Activated naive CD4-positive, alpha-beta T cell treated with anti-CD3 and anti-CD28 coated beads for 36 hours (primary cell): ENCODE measurements around the gene VRTN. TPM values are rescaled to one million over a fixed set of nuclear protein-coding genes. Genes with fewer than 3 reads are reported as not detected.

Experiments used
- CTCF ChIA-PET: fragments of 350-600 bp; sonication (Branson Sonifier 250); formaldehyde crosslinking; loops from one replicate; lab custom pipeline; 2021; ENCODE audit warnings: antibody characterized with exemption; lab: Charles Lee
- DNase-seq: peaks from one replicate; pipeline ENCODE4 v3.0.0-alpha.2; 2020
- H3K27ac Mint-ChIP-seq: one replicate; pipeline ENCODE4 v1.8.0; 2021; ENCODE audit warnings: mild to moderate bottlenecking, mixed read lengths
- H3K27me3 Mint-ChIP-seq: one replicate; pipeline ENCODE4 v1.8.0; 2021; ENCODE audit warnings: low read depth, mixed read lengths
- H3K36me3 Mint-ChIP-seq: one replicate; pipeline ENCODE4 v1.8.0; 2021; ENCODE audit warnings: low read depth, mixed read lengths
- H3K4me1 Mint-ChIP-seq: one replicate; pipeline ENCODE4 v1.8.0; 2021; ENCODE audit warnings: low read depth, mixed read lengths
- H3K4me3 Mint-ChIP-seq: one replicate; pipeline ENCODE4 v1.8.0; 2021; ENCODE audit warnings: mild to moderate bottlenecking, moderate library complexity, mixed read lengths
- H3K9me3 Mint-ChIP-seq: one replicate; pipeline ENCODE4 v1.8.0; 2021; ENCODE audit warnings: mixed read lengths
- intact Hi-C: fragments of 100-400 bp; cut with micrococcal nuclease; formaldehyde crosslinking; loops from one replicate; pipeline ENCODE4 v1.15.1; 2023
- total RNA-seq, 2 experiments: library from RNA; stranded (reverse); gene quantifications; one replicate each; pipeline ENCODE4 v1.2.3, GENCODE V29; 2021

VRTN gene
- total RNA-seq, 2 experiments from 2014 or later: not detected

GRCh38 chr14:74350928-74351323 is 2.7 kb downstream of the VRTN start:
- CTCF ChIA-PET: interaction anchor here (1.2 to 1.3 kb wide), 2 partner anchors 10 to 13 kb away, joined by 5 read pairs; no protein-coding TSS in a partner anchor
- Mint-ChIP-seq H3K36me3 (no peaks in the 10 kb centered on the region), H3K4me1 (no peaks in the 10 kb centered on the region), H3K27ac (no peak overlapping the region), H3K9me3 (no peaks in the 10 kb centered on the region), H3K4me3 (no peak overlapping the region), H3K27me3 (peaks cover 2% of the 10 kb centered on the region)
- no peak for DNase-seq
- intact Hi-C loops: no loop called here

DNA sequence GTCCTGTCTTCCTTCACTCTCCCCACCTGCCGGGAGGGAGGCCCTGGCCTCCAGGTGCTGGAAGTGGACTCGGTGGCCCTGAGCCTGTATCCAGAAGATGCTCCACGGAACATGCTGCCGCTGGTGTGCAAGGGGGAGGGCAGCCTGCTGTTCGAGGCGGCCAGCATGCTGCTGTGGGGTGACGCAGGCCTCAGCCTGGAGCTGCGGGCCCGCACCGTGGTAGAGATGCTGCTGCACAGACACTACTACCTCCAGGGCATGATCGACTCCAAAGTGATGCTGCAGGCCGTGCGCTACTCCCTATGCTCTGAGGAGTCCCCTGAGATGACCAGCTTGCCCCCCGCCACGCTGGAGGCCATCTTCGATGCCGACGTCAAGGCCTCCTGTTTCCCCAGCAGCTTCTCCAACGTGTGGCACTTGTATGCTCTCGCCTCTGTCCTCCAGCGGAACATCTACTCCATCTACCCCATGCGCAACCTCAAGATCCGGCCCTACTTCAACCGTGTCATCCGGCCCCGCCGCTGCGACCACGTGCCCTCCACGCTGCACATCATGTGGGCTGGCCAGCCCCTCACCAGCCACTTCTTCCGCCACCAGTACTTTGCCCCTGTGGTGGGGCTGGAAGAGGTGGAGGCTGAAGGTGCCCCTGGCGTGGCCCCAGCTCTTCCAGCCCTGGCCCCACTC is 8.8 kb downstream of the VRTN start:
- CTCF ChIA-PET: no interaction called here
- intact Hi-C loops: no loop called here
- H3K36me3 Mint-ChIP-seq: no peaks in the 10 kb centered on the region
- no peaks in the 10 kb centered on the region for H3K27me3 Mint-ChIP-seq
- H3K4me1 Mint-ChIP-seq: no peaks in the 10 kb centered on the region
- H3K27ac Mint-ChIP-seq: no peak overlapping the region
- no peaks in the 10 kb centered on the region for H3K9me3 Mint-ChIP-seq
- no peak for DNase-seq
- H3K4me3 Mint-ChIP-seq: no peak overlapping the region

DNA sequence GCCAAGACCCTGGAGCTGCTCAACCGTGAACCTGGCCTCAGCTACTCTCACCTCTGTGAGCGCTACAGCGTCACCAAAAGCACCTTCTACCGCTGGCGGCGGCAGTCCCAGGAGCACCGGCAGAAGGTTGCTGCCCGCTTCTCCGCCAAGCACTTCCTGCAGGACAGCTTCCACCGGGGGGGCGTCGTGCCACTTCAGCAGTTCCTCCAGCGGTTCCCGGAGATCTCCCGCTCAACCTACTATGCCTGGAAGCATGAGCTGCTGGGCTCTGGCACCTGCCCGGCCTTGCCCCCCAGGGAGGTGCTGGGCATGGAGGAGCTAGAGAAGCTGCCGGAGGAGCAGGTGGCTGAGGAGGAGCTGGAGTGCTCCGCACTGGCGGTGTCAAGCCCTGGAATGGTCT is 9.3 kb downstream of the VRTN start:
- no peak overlapping the region for H3K4me3 Mint-ChIP-seq
- no peaks in the 10 kb centered on the region for H3K4me1 Mint-ChIP-seq
- intact Hi-C loops: no loop called here
- peaks cover 4% of the 10 kb centered on the region for H3K27me3 Mint-ChIP-seq
- CTCF ChIA-PET: no interaction called here
- H3K36me3 Mint-ChIP-seq: no peaks in the 10 kb centered on the region
- H3K27ac Mint-ChIP-seq: no peak overlapping the region
- H3K9me3 Mint-ChIP-seq: no peaks in the 10 kb centered on the region
- no peak for DNase-seq

DNA sequence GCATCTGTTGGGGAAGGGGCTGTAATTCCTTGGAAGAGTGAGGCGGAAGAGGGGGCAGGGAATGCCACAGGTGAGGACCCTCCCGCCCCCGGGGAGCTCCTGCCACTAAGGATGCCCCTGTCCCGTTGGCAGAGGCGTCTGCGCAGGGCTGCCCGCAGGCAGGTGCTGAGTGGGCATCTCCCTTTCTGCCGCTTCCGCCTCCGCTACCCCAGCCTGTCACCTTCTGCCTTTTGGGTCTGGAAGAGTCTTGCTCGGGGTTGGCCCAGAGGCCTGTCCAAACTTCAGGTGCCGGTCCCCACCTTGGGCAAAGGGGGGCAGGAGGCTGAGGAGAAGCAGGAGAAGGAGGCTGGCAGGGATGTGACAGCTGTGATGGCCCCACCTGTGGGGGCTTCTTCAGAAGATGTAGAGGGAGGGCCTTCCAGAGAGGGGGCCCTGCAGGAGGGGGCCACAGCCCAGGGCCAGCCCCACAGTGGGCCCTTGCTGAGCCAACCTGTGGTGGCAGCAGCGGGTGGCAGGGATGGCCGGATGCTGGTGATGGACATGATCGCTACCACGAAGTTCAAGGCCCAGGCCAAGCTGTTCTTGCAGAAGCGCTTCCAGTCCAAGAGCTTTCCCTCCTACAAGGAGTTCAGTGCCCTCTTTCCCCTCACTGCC is 10.0 kb downstream of the VRTN start:
- Mint-ChIP-seq H3K4me1 (no peaks in the 10 kb centered on the region), H3K36me3 (no peaks in the 10 kb centered on the region), H3K27me3 (peaks cover 6% of the 10 kb centered on the region), H3K4me3 (no peak overlapping the region), H3K9me3 (no peaks in the 10 kb centered on the region), H3K27ac (no peak overlapping the region)
- CTCF ChIA-PET: no interaction called here
- DNase-seq: no peak
- intact Hi-C loops: no loop called here

DNA sequence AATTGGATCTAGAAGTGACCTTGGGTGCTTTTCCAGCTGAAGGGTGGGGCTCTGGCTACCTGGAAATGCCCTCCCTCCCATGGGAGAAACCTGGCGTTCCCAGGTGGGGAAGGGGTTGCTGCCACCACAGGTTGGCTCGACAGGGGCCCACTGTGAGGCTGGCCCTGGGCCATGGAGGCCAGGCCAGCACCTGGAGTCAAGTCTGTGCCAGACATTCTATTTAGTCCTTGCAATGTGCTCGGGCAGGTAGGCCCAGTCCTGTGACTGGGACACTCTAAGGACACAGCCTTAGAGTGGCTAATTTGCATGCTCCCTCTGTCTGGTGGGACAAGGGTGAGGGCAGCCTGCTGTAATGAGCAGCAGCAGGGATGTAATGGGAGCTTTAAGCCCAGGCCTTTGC is 11.9 kb downstream of the VRTN start:
- Mint-ChIP-seq H3K9me3 (no peaks in the 10 kb centered on the region), H3K27me3 (peaks cover 8% of the 10 kb centered on the region), H3K4me3 (no peak overlapping the region), H3K4me1 (no peaks in the 10 kb centered on the region), H3K36me3 (no peaks in the 10 kb centered on the region), H3K27ac (no peak overlapping the region)
- CTCF ChIA-PET: interaction anchor here (2.0 kb wide), 1 partner anchor 10 kb away, joined by 5 read pairs; no protein-coding TSS in a partner anchor
- no peak for DNase-seq
- intact Hi-C loops: no loop called here

DNA sequence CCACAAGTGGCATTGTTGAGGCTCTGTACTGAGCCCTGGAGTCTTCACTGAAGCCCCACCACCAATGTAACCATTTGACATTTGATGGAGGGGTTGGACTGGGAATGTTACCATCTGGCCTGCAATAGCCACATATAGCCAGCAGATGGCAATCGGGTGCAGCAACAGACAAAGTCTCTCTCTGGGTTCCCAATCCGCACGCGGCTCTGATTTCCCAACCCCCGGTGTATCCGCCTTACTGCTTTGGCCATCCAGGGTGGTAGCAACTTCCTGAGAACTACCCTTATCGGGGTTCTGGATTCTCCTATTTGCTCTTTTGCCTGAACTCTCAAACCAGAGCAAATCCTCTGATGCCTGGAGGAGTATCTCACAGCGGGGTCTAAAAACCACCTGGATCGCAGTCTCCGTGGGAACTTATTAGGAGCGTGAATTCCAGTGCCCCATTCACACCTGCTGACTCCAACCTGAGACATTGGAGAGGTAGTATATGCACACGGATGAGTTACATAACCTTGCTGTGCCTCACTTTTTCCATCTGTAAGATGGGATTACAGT is 14.2 kb downstream of the VRTN start:
- DNase-seq: peak; percentile 82
- H3K27me3 Mint-ChIP-seq: peaks cover 8% of the 10 kb centered on the region
- H3K27ac Mint-ChIP-seq: no peak overlapping the region
- no peaks in the 10 kb centered on the region for H3K4me1 Mint-ChIP-seq
- no peaks in the 10 kb centered on the region for H3K36me3 Mint-ChIP-seq
- intact Hi-C loops: loop anchor here (1.0 to 2.0 kb wide), 2 partner anchors 130 to 246 kb away; no protein-coding TSS in a partner anchor
- H3K9me3 Mint-ChIP-seq: no peaks in the 10 kb centered on the region
- H3K4me3 Mint-ChIP-seq: no peak overlapping the region
- CTCF ChIA-PET: interaction anchor here (0.6 to 0.8 kb wide), 2 partner anchors 20 to 250 kb away, joined by 3 read pairs; no protein-coding TSS in a partner anchor

DNA sequence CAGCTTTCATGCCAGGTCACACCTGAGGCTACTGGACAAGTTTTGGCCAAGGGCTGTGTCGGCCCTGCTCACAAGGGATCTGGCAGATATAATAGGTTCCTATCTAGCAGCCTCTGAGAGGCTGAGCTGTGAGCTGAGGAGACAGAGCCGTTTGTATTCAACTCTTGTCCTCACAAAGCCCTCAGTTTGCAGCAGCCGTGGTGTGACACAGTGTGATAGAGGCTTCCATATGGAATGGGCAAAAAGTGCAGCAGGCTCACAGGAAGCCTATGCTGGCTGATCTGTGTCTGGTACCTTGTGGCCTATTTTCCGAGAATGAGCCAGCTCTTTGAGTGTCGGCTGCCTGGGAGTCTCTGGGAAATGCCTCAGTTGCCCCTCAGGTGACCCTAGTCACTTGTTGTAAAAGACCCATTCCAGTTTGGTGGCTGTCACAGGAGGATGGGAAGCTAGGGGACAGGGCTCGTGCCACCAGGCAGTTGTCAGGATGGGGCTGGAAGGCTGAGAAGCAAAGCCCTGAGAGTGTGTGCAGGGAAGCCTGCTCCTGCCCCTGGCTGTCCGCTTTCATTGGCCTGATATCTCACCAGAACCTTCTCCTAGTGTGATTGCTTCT is 16.1 kb downstream of the VRTN start:
- H3K27me3 Mint-ChIP-seq: peaks cover 8% of the 10 kb centered on the region
- no peak overlapping the region for H3K27ac Mint-ChIP-seq
- H3K9me3 Mint-ChIP-seq: no peaks in the 10 kb centered on the region
- H3K4me1 Mint-ChIP-seq: no peaks in the 10 kb centered on the region
- intact Hi-C loops: no loop called here
- CTCF ChIA-PET: interaction anchor here (0.7 to 1.3 kb wide), 3 partner anchors 14 to 247 kb away, joined by 3 to 5 read pairs (median 5); partner anchors contain the start of gene LTBP2
- H3K36me3 Mint-ChIP-seq: no peaks in the 10 kb centered on the region
- no peak for DNase-seq
- H3K4me3 Mint-ChIP-seq: no peak overlapping the region

DNA sequence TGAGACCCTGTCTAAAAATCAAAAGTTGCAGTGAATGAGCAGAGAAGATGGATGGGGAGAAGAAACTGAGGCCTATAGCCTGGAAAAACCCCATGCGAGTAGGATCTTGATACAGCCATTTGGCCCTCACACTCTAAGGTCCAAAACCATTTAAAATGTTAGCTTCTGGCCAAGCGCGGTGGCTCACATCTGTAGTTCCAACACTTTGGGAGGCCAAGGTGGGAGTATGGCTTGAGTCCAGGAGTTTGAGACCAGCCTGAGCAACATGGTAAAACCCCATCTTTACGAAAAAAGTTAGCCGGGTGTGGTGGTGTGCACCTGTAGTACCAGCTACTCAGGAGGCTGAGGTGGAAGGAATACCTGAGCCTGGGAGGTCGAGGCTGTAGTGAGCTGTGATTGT is 19.8 kb downstream of the VRTN start:
- H3K27me3 Mint-ChIP-seq: peaks cover 3% of the 10 kb centered on the region
- H3K36me3 Mint-ChIP-seq: no peaks in the 10 kb centered on the region
- intact Hi-C loops: no loop called here
- CTCF ChIA-PET: interaction anchor here (1.1 kb wide), 1 partner anchor 129 kb away, joined by 3 read pairs; no protein-coding TSS in a partner anchor
- H3K9me3 Mint-ChIP-seq: no peaks in the 10 kb centered on the region
- H3K4me3 Mint-ChIP-seq: no peak overlapping the region
- no peaks in the 10 kb centered on the region for H3K4me1 Mint-ChIP-seq
- no peak overlapping the region for H3K27ac Mint-ChIP-seq
- DNase-seq: no peak

- Mint-ChIP-seq H3K27ac (no peak overlapping the region), H3K9me3 (no peaks in the 10 kb centered on the region), H3K4me3 (no peak overlapping the region), H3K27me3 (peaks cover 3% of the 10 kb centered on the region), H3K36me3 (no peaks in the 10 kb centered on the region), H3K4me1 (no peaks in the 10 kb centered on the region)
- intact Hi-C loops: no loop called here
- CTCF ChIA-PET: interaction anchor here (1.1 kb wide), 1 partner anchor 128 kb away, joined by 3 read pairs; no protein-coding TSS in a partner anchor
- DNase-seq: no peak
These were observed 20.2 kb downstream of the VRTN start for GRCh38 chr14:74368441-74368840.

GRCh38 chr14:74377976-74378690 is 29.9 kb downstream of the VRTN start:
- intact Hi-C loops: no loop called here
- no peaks in the 10 kb centered on the region for H3K4me1 Mint-ChIP-seq
- CTCF ChIA-PET: no interaction called here
- no peaks in the 10 kb centered on the region for H3K9me3 Mint-ChIP-seq
- no peak overlapping the region for H3K4me3 Mint-ChIP-seq
- no peaks in the 10 kb centered on the region for H3K27me3 Mint-ChIP-seq
- H3K36me3 Mint-ChIP-seq: no peaks in the 10 kb centered on the region
- no peak for DNase-seq
- no peak overlapping the region for H3K27ac Mint-ChIP-seq

GRCh38 chr14:74380172-74380571 is 31.9 kb downstream of the VRTN start:
- intact Hi-C loops: no loop called here
- no peak for DNase-seq
- no peaks in the 10 kb centered on the region for H3K36me3 Mint-ChIP-seq
- H3K27ac Mint-ChIP-seq: no peak overlapping the region
- H3K4me1 Mint-ChIP-seq: no peaks in the 10 kb centered on the region
- H3K9me3 Mint-ChIP-seq: no peaks in the 10 kb centered on the region
- H3K4me3 Mint-ChIP-seq: no peak overlapping the region
- H3K27me3 Mint-ChIP-seq: no peaks in the 10 kb centered on the region
- CTCF ChIA-PET: interaction anchor here (0.8 kb wide), 1 partner anchor 206 kb away, joined by 3 read pairs; no protein-coding TSS in a partner anchor

DNA sequence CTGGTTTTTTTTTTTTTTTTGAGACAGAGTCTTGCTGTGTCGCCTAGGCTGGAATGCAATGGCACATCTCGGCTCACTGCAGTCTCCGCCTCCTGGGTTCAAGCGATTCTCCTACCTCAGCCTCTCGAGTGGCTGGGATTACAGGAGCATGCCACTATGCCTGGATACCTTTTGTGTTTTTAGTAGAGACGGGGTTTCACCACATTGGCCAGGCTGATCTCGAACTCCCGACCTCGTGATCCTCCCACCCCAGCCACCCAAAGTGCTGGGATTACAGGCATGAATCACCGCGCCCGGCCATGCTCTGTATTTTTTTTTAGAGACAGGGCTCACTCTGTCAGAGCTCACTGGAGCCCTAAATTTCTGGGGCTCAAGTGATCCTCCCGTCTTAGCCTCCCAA is 32.6 kb downstream of the VRTN start:
- H3K27ac Mint-ChIP-seq: no peak overlapping the region
- H3K4me3 Mint-ChIP-seq: no peak overlapping the region
- no peaks in the 10 kb centered on the region for H3K36me3 Mint-ChIP-seq
- no peaks in the 10 kb centered on the region for H3K9me3 Mint-ChIP-seq
- DNase-seq: no peak
- no peaks in the 10 kb centered on the region for H3K4me1 Mint-ChIP-seq
- no peaks in the 10 kb centered on the region for H3K27me3 Mint-ChIP-seq
- CTCF ChIA-PET: interaction anchor here (0.7 to 0.8 kb wide), 2 partner anchors 117 to 205 kb away, joined by 3 read pairs; no protein-coding TSS in a partner anchor
- intact Hi-C loops: no loop called here
